D721Med (cell line): ENCODE data around the gene LNP1.

Source experiments
- DNase-seq: peaks from one replicate; pipeline ENCODE4 v3.0.0; 2011; ENCODE audit warnings: low spot score; ENCODE audit not compliant: insufficient read length
- FAIRE-seq: peaks from 2 replicates; lab custom pipeline; 2011; peaks lifted over from hg19 to GRCh38; lab: Jason Lieb, UNC
- TF ChIP-seq, protein P1 (sequence below): IDR thresholded peaks from 2 replicates; pipeline ENCODE4 v1.5.1; 2012; ENCODE audit warnings: mild to moderate bottlenecking, control low read depth; ENCODE audit not compliant: insufficient read depth; ENCODE audit errors: missing control alignments

Gene LNP1

DNA sequence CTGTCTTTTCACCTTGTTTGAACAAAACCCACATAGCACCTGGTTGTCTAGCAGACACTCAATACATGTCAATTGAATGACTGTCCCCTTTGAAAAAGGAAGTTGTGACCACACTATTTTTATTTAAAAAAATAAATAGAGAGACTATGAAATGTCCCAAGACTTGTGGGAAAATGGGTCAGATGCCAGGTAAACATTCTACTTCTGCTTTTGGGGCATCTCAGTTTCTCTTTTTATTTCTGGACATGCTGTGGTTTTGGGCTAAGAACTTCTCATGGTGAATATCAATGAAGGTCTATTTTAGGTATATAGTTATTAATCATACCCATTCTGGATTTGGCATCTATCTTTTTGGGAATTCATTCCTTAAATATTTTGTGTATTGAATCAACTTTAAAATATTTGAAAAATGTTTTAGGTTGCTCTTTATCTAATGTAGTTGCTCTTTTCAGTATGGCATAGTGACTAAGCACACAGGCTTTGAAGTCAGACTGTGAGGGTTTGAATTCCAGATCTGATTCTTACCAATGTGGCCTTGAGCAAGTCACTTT lies 95.4 kb downstream of the LNP1 start:
- TF ChIP-seq, protein P1, sequence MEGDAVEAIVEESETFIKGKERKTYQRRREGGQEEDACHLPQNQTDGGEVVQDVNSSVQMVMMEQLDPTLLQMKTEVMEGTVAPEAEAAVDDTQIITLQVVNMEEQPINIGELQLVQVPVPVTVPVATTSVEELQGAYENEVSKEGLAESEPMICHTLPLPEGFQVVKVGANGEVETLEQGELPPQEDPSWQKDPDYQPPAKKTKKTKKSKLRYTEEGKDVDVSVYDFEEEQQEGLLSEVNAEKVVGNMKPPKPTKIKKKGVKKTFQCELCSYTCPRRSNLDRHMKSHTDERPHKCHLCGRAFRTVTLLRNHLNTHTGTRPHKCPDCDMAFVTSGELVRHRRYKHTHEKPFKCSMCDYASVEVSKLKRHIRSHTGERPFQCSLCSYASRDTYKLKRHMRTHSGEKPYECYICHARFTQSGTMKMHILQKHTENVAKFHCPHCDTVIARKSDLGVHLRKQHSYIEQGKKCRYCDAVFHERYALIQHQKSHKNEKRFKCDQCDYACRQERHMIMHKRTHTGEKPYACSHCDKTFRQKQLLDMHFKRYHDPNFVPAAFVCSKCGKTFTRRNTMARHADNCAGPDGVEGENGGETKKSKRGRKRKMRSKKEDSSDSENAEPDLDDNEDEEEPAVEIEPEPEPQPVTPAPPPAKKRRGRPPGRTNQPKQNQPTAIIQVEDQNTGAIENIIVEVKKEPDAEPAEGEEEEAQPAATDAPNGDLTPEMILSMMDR = no peak
- DNase-seq (no peak), FAIRE-seq (no peak)

DNA sequence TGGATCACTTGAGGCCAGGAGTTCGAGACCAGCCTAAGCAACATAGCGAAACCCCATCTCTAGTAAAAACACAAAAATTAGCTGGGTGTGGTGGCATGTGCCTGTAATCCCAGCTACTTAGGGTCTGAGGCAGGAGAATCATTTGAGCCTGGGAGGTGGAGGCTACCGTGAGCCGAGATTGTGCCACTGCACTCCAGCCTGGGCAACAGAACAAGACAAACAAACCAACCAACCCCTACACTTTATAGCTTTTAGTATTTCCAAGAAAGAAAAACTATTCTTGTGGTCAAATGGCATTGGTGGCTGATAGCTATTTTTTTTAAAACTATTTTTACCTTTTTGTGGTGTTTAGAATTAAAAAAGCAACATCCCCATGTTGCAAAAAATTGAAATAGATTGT lies 98.3 kb downstream of the LNP1 start:
- no peak for FAIRE-seq
- DNase-seq = no peak
- TF ChIP-seq, protein P1 = no peak

GRCh38 chr3:100500320-100500880 lies 99.1 kb downstream of the LNP1 start:
- DNase-seq (no peak), FAIRE-seq (no peak)

GRCh38 chr3:100503448-100503847 lies 102.1 kb downstream of the LNP1 start:
- TF ChIP-seq, protein P1 = no peak
- FAIRE-seq (no peak), DNase-seq (no peak)

More at GRCh38 chr3:100500320-100500880, 99.1 kb downstream of the LNP1 start:
- TF ChIP-seq, protein P1 = no peak
